AG04450 (cell line): Measurements from ENCODE around the gene BOD1L2. TPM values are rescaled to one million over a fixed set of nuclear protein-coding genes. Genes with fewer than 3 reads are reported as not detected.

Experiments used
- CTCF ChIA-PET: fragments of 300-600, 350-600 bp; formaldehyde crosslinking; extraction: SDS; loops from one replicate; lab custom pipeline; 2022; ENCODE audit warnings: antibody characterized with exemption, inconsistent platforms; lab: Charles Lee
- POLR2A ChIA-PET: fragments of 350-600 bp; formaldehyde crosslinking; extraction: SDS; loops from one replicate; lab custom pipeline; 2021; ENCODE audit warnings: antibody characterized with exemption, inconsistent platforms; lab: Yijun Ruan, JAX
- DNase-seq: peaks from one replicate; pipeline ENCODE4 v3.0.0-alpha.2; 2011; ENCODE audit warnings: low read depth, low spot score
- H3K27ac ChIP-seq: one replicate; pipeline ENCODE4 v1.5.1; 2012; ENCODE audit warnings: low read depth, low read length, control low read depth
- H3K27me3 ChIP-seq: one replicate; pipeline ENCODE4 v1.6.0; 2012; ENCODE audit warnings: low read length; ENCODE audit not compliant: control insufficient read depth, insufficient read depth
- H3K4me3 ChIP-seq: 2 replicates; pipeline ENCODE4 v1.5.1; 2011; ENCODE audit warnings: mild to moderate bottlenecking, low read depth, low read length, control low read depth
- H3K9me3 ChIP-seq: 2 replicates; pipeline ENCODE4 v1.5.1; 2012; ENCODE audit warnings: low read length; ENCODE audit not compliant: control insufficient read depth, insufficient read depth
- CTCF ChIP-seq: IDR thresholded peaks from 2 replicates; pipeline ENCODE4 v1.5.1; 2011; ENCODE audit warnings: low read depth, low read length, control low read depth, inconsistent platforms
- polyA plus RNA-seq: library from polyadenylated mRNA; depleted of rRNA; stranded (reverse); fragments of >200 nt; gene quantifications from 2 replicates; pipeline ENCODE4 v1.2.3, GENCODE V29; 2011

The BOD1L2 gene
- polyA plus RNA-seq, 1 experiment, result not detected

GRCh38 chr18:57137847-57138246 is 9.0 kb upstream of the BOD1L2 start:
- no peak for TF ChIP-seq CTCF
- no peak overlapping the region for H3K4me3 ChIP-seq

GRCh38 chr18:57141208-57142129 is 5.4 kb upstream of the BOD1L2 start:
- CTCF ChIA-PET, result no interaction called here
- POLR2A ChIA-PET, result no interaction called here
- Histone ChIP-seq H3K4me3 (no peak overlapping the region), H3K27ac (no peak overlapping the region), H3K27me3 (peaks cover 2% of the 10 kb centered on the region), H3K9me3 (no peaks in the 10 kb centered on the region)
- no peak for DNase-seq
- no peak for TF ChIP-seq CTCF

More at GRCh38 chr18:57137847-57138246, 9.0 kb upstream of the BOD1L2 start:
- no peaks in the 10 kb centered on the region for H3K9me3 ChIP-seq
- ChIA-PET POLR2A (no interaction called here), CTCF (no interaction called here)
- DNase-seq, result no peak
- peaks cover 2% of the 10 kb centered on the region for H3K27me3 ChIP-seq
- no peak overlapping the region for H3K27ac ChIP-seq

GRCh38 chr18:57142324-57142723 is 4.6 kb upstream of the BOD1L2 start:
- no peak for DNase-seq
- Histone ChIP-seq H3K4me3 (no peak overlapping the region), H3K27me3 (peaks cover 2% of the 10 kb centered on the region), H3K27ac (no peak overlapping the region), H3K9me3 (no peaks in the 10 kb centered on the region; the same call in 1 of the 2 replicates)
- ChIA-PET CTCF (no interaction called here), POLR2A (no interaction called here)
- TF ChIP-seq CTCF, result no peak

- CTCF ChIA-PET, result no interaction called here
- Histone ChIP-seq H3K27me3 (peaks cover 4% of the 10 kb centered on the region), H3K4me3 (no peak overlapping the region), H3K27ac (no peak overlapping the region), H3K9me3 (no peaks in the 10 kb centered on the region; the same call in 1 of the 2 replicates)
- POLR2A ChIA-PET, result no interaction called here
- TF ChIP-seq CTCF, result no peak
- no peak for DNase-seq
Measured at GRCh38 chr18:57143265-57143664, 3.6 kb upstream of the BOD1L2 start.

GRCh38 chr18:57148263-57148662 is 1.4 kb downstream of the BOD1L2 start:
- ChIA-PET CTCF (no interaction called here), POLR2A (no interaction called here)
- Histone ChIP-seq H3K27ac (no peak overlapping the region), H3K27me3 (peaks cover 3% of the 10 kb centered on the region), H3K9me3 (no peaks in the 10 kb centered on the region; the same call in 1 of the 2 replicates), H3K4me3 (no peak overlapping the region)
- no peak for DNase-seq
- no peak for TF ChIP-seq CTCF
